Hepatocyte (in vitro differentiated cells): Measurements from ENCODE around the gene GIPR.

ENCODE experiments used
- CTCF ChIP-seq: fragments of 200-600 bp; sonication (generic); IDR thresholded peaks from 2 replicates; pipeline ENCODE4 v1.5.1; 2016; ENCODE audit warnings: antibody characterized with exemption, mild to moderate bottlenecking; ENCODE audit not compliant: poor library complexity
- EZH2 ChIP-seq: fragments of 200-600 bp; sonication (generic); IDR thresholded peaks from 2 replicates; pipeline ENCODE4 v1.6.1; 2016; ENCODE audit warnings: antibody characterized with exemption, mild to moderate bottlenecking, borderline replicate concordance
- EZH2phosphoT487 ChIP-seq: fragments of 200-600 bp; sonication (generic); IDR thresholded peaks from one replicate; pipeline ENCODE4 v1.6.1; 2018; ENCODE audit warnings: antibody characterized with exemption, mild to moderate bottlenecking, low read depth, moderate library complexity; ENCODE audit not compliant: unreplicated experiment, severe bottlenecking

GRCh38 chr19:45670670-45671453 lies 2.8 kb downstream of the GIPR start:
- TF ChIP-seq EZH2 (no peak), CTCF (no peak), EZH2phosphoT487 (no peak)
